Endothelial cell of umbilical vein (primary cell): Measurements from ENCODE around the gene ANKRD62. TPM values are rescaled to one million over a fixed set of nuclear protein-coding genes. Genes with fewer than 3 reads are reported as not detected.

Experiments used
- BruUV-seq: library from RNA; stranded (reverse); fragments of 400-500 nt; replicated peaks from 2 replicates; lab custom pipeline; 2021; lab: Mats Ljungman, UMichigan
- CTCF ChIA-PET: fragments of 300-600, 350-600 bp; sonication (Branson Sonifier 250); formaldehyde crosslinking; loops from one replicate; lab custom pipeline; 2021; ENCODE audit warnings: antibody characterized with exemption, inconsistent platforms; lab: Charles Lee
- POLR2A ChIA-PET: fragments of 300-600, 350-600 bp; sonication (Branson Sonifier 250); formaldehyde crosslinking; loops from one replicate; lab custom pipeline; 2021; ENCODE audit warnings: antibody characterized with exemption, inconsistent platforms; lab: Charles Lee
- DNase-seq: peaks from one replicate; pipeline ENCODE4 v3.0.0-alpha.2; 2011; ENCODE audit warnings: low read depth, low spot score
- FAIRE-seq: peaks from 2 replicates; lab custom pipeline; 2011; peaks lifted over from hg19 to GRCh38; lab: Jason Lieb, UNC
- H2AFZ ChIP-seq: 2 replicates; pipeline ENCODE4 v1.6.0; 2012; ENCODE audit warnings: low read depth, low read length, control low read depth, inconsistent platforms
- H3K27ac ChIP-seq: 2 replicates; pipeline ENCODE4 v1.5.1; 2011; ENCODE audit warnings: low read depth, mild to moderate bottlenecking, control low read depth, low read length, moderate library complexity; ENCODE audit not compliant: insufficient read depth
- H3K27me3 ChIP-seq, 2 experiments: 2 replicates each; pipeline versions ENCODE4 v1.6.0 to v1.6.1; 2011; ENCODE audit warnings: low read length in 2 of 2, mixed read lengths in 1 of 2; ENCODE audit not compliant: control insufficient read depth in 2 of 2, insufficient read depth in 2 of 2
- H3K36me3 ChIP-seq, 2 experiments: 2 replicates in 1 of 2; 3 replicates in 1 of 2; pipeline ENCODE4 v1.5.1; 2011; ENCODE audit warnings: low read length in 2 of 2, mild to moderate bottlenecking in 1 of 2, moderate library complexity in 1 of 2; ENCODE audit not compliant: control insufficient read depth in 2 of 2, insufficient read depth in 2 of 2; ENCODE audit errors: extremely low read depth in 1 of 2
- H3K4me1 ChIP-seq: 3 replicates; pipeline ENCODE4 v1.5.1; 2011; ENCODE audit warnings: mild to moderate bottlenecking, low read length; ENCODE audit not compliant: control insufficient read depth, insufficient read depth; ENCODE audit errors: extremely low read depth
- H3K4me2 ChIP-seq: 2 replicates; pipeline ENCODE4 v1.6.1; 2011; ENCODE audit warnings: low read length, control low read depth, mixed read lengths; ENCODE audit not compliant: insufficient read depth
- H3K4me3 ChIP-seq, 3 experiments: fragments of 200-600 bp in 1 of 3; sonication (generic), shearing (Covaris generic) in 1 of 3; replicated peaks in 1 of 3; 2 replicates each; pipeline ENCODE4 v1.5.1; 2011 to 2016; ENCODE audit warnings: control low read depth in 3 of 3, low read length in 3 of 3, mild to moderate bottlenecking in 2 of 3, inconsistent platforms in 1 of 3, low read depth in 1 of 3, moderate library complexity in 1 of 3; ENCODE audit not compliant: insufficient read depth in 1 of 3
- H3K79me2 ChIP-seq: 2 replicates; pipeline ENCODE4 v1.6.0; 2012; ENCODE audit warnings: low read length, inconsistent platforms; ENCODE audit not compliant: control insufficient read depth, insufficient read depth
- H3K9ac ChIP-seq: replicated peaks from 2 replicates; pipeline ENCODE3; 2011; ENCODE audit warnings: low read length, control low read depth; ENCODE audit not compliant: insufficient read depth; ENCODE audit errors: extremely low read depth
- H3K9me1 ChIP-seq: replicated peaks from 3 replicates; pipeline ENCODE4 v1.6.0; 2011; ENCODE audit warnings: mild to moderate bottlenecking, low read length; ENCODE audit not compliant: control insufficient read depth, insufficient read depth; ENCODE audit errors: extremely low read depth
- H3K9me3 ChIP-seq: replicated peaks from 2 replicates; pipeline ENCODE4 v1.5.1; 2012; ENCODE audit warnings: low read length, inconsistent platforms; ENCODE audit not compliant: control insufficient read depth, insufficient read depth
- H4K20me1 ChIP-seq: replicated peaks from 2 replicates; pipeline ENCODE3; 2011; ENCODE audit warnings: mild to moderate bottlenecking, low read length; ENCODE audit not compliant: control insufficient read depth, insufficient read depth; ENCODE audit errors: extremely low read depth
- CTCF ChIP-seq, 2 donors: IDR thresholded peaks; 1 replicate in 1 of 2; 2 replicates in 1 of 2; pipeline ENCODE4 v1.5.1; 2011; ENCODE audit warnings: low read length in 2 of 2, mild to moderate bottlenecking in 2 of 2, moderate library complexity in 2 of 2, control low read depth in 1 of 2, inconsistent platforms in 1 of 2, low read depth in 1 of 2; ENCODE audit not compliant: insufficient read depth in 1 of 2; ENCODE audit errors: extremely low read depth in 1 of 2
- EZH2 ChIP-seq: IDR thresholded peaks from 2 replicates; pipeline ENCODE4 v1.6.1; 2012; ENCODE audit warnings: borderline replicate concordance, low read depth, mild to moderate bottlenecking, moderate library complexity, low read length, inconsistent platforms; ENCODE audit not compliant: severe bottlenecking
- FOS ChIP-seq: IDR thresholded peaks from 2 replicates; pipeline ENCODE4 v1.6.1; 2011; ENCODE audit warnings: mild to moderate bottlenecking, low read length, moderate library complexity, borderline replicate concordance; ENCODE audit not compliant: insufficient read depth
- GATA2 ChIP-seq: IDR thresholded peaks from 2 replicates; pipeline ENCODE4 v1.7.0; 2011; ENCODE audit warnings: low read depth, mild to moderate bottlenecking, moderate library complexity, mixed read lengths, low read length; ENCODE audit not compliant: insufficient read length, insufficient read depth
- JUN ChIP-seq: IDR thresholded peaks from 2 replicates; pipeline ENCODE4 v1.6.1; 2011; ENCODE audit warnings: borderline replicate concordance, low read depth; ENCODE audit not compliant: insufficient read length, insufficient read depth
- MYC ChIP-seq: IDR thresholded peaks from one replicate; pipeline ENCODE4 v1.6.1; 2011; ENCODE audit warnings: mild to moderate bottlenecking, low read depth, low read length
- POLR2A ChIP-seq: IDR thresholded peaks from 2 replicates; pipeline ENCODE4 v1.6.1; 2012; ENCODE audit warnings: low read depth, mild to moderate bottlenecking, control low read depth, low read length
- POLR2AphosphoS5 ChIP-seq: IDR thresholded peaks from 2 replicates; pipeline ENCODE4 v1.6.1; 2012; ENCODE audit warnings: low read depth, mild to moderate bottlenecking, control low read depth, low read length, moderate library complexity; ENCODE audit not compliant: insufficient read depth
- dilution Hi-C: fragments of 300-500 bp; cut with MboI; formaldehyde crosslinking; loops from one replicate; pipeline ENCODE4 v1.15.0; 2019; ENCODE audit warnings: low sequenced_read_pairs; ENCODE audit not compliant: extremely low pct_ligation_motif_present
- intact Hi-C: fragments of 100-400 bp; cut with micrococcal nuclease; formaldehyde crosslinking; loops from one replicate; pipeline ENCODE4 v1.10.0; 2022
- polyA plus RNA-seq, 4 experiments: library from polyadenylated mRNA; depleted of rRNA in 3 of 4; stranded (reverse) in 3 of 4; unstranded in 1 of 4; fragments of >200 nt; gene quantifications; 2 replicates each; pipeline versions ENCODE4 v1.2.1 to v1.2.3, GENCODE V29; 2011 to 2012; ENCODE audit warnings: missing spikeins in 1 of 4
- total RNA-seq: library from RNA; stranded (reverse); gene quantifications from 2 replicates; pipeline ENCODE4 v1.2.3, GENCODE V29; 2021
- TF ChIP-seq, protein P1 (sequence below): IDR thresholded peaks from 2 replicates; pipeline ENCODE4 v1.6.1; 2011; ENCODE audit not compliant: insufficient read depth, insufficient read length

Gene ANKRD62
- total and polyA plus RNA-seq, 2 donors (not counting 3 experiments of a cell fraction or from before 2014, with no cell fraction given), result not detected

DNA sequence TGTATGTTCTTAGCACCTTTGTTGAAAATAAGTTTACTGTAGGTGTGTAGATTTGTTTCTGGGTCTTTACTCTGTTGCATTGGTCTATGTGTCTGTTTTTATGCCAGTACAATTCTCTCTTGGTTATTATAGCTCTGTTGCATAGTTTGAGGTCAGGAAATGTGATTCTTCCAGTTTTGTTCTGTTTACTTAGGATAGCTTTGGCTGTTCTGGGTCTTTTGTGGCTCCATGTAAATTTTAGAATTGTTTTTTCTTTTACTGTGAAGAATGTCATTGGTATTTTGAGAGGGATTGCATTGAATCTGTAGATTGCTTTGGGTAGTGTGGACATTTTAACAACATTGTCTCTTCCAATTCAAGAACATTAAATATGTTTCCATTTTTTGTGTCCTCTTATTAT lies 69.1 kb downstream of the ANKRD62 start:
- Histone ChIP-seq H3K36me3 (no peaks in the 10 kb centered on the region), H4K20me1 (no peaks in the 10 kb centered on the region), H2AFZ (no peak overlapping the region), H3K79me2 (no peaks in the 10 kb centered on the region), H3K4me1 (no peaks in the 10 kb centered on the region), H3K27me3 (peaks cover 0 to 21% of the 10 kb centered on the region in 2 experiments), H3K9me1 (no peaks in the 10 kb centered on the region), H3K4me3 (no peak overlapping the region), H3K27ac (no peak overlapping the region), H3K4me2 (no peak overlapping the region), H3K9ac (no peak overlapping the region), H3K9me3 (no peaks in the 10 kb centered on the region)
- intact Hi-C loops (no loop called here), dilution Hi-C loops (no loop called here)
- BruUV-seq, result no TSS peak
- FAIRE-seq (no peak), DNase-seq (no peak)
- CTCF ChIA-PET, result no interaction called here
- POLR2A ChIA-PET, result no interaction called here
- TF ChIP-seq GATA2 (no peak), POLR2AphosphoS5 (no peak), MYC (no peak), CTCF (IDR thresholded peaks at IDR 0.05; ENCODE audit: extremely low read depth in 1 of 2, insufficient read depth in 1 of 2, low read depth in 1 of 2, low read length in 2 of 2) (no peak), FOS (no peak), JUN (no peak), EZH2 (no peak), POLR2A (no peak)
- TF ChIP-seq, protein P1, sequence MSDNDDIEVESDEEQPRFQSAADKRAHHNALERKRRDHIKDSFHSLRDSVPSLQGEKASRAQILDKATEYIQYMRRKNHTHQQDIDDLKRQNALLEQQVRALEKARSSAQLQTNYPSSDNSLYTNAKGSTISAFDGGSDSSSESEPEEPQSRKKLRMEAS, result no peak
